Measurements from ENCODE around the gene UPF2.

The UPF2 gene, protein sequence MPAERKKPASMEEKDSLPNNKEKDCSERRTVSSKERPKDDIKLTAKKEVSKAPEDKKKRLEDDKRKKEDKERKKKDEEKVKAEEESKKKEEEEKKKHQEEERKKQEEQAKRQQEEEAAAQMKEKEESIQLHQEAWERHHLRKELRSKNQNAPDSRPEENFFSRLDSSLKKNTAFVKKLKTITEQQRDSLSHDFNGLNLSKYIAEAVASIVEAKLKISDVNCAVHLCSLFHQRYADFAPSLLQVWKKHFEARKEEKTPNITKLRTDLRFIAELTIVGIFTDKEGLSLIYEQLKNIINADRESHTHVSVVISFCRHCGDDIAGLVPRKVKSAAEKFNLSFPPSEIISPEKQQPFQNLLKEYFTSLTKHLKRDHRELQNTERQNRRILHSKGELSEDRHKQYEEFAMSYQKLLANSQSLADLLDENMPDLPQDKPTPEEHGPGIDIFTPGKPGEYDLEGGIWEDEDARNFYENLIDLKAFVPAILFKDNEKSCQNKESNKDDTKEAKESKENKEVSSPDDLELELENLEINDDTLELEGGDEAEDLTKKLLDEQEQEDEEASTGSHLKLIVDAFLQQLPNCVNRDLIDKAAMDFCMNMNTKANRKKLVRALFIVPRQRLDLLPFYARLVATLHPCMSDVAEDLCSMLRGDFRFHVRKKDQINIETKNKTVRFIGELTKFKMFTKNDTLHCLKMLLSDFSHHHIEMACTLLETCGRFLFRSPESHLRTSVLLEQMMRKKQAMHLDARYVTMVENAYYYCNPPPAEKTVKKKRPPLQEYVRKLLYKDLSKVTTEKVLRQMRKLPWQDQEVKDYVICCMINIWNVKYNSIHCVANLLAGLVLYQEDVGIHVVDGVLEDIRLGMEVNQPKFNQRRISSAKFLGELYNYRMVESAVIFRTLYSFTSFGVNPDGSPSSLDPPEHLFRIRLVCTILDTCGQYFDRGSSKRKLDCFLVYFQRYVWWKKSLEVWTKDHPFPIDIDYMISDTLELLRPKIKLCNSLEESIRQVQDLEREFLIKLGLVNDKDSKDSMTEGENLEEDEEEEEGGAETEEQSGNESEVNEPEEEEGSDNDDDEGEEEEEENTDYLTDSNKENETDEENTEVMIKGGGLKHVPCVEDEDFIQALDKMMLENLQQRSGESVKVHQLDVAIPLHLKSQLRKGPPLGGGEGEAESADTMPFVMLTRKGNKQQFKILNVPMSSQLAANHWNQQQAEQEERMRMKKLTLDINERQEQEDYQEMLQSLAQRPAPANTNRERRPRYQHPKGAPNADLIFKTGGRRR

DNA sequence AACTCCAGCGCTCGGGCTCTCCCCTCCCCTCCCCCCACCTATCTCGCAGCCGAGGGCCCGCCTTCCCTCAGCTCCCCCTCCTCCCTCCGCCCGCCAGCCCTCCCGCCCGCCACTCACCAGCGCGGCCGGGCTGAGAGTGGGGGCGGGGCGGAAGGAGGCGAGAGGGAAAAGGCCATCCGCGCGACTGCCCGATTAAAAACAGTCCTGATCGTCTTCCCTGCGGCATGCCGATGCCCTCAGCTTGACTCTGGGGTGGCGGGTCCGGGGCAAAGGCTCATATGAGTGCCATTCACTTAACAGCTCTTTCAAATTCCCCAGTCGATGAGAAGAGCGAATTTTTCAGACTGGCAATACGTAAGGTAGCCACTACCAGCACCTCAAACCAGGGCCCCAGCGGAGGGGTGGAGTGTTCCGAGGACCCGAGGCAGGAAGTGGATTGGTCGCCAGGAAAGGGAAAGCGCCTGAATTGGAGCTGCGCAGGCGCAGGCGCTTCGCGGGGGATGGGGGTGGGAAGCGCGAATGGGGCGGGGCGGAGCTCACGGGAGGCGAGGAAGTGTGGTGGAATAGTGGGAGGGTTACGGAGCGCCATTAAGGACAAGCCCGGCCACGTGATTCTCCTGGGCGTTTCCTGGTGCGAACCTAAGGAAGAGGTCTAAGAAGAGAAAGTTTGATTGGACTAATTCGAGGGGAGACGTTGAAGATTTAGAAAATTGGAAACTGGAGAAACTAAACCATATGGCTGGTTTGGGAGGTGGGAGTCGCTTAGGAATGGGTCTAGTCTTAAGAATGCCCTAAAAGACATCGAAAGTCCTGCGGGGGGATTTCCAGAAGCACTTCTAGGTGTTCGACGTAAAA, at the start of gene UPF2:
Gene UPF2, minus strand, starts transcription at position 13 of the 855 bp plus-strand sequence. CDS start 7,386 bp downstream, outside the sequence.
- Histone ChIP-seq H3K9me3 (ENCODE audit: low read depth, low read length) (no peaks in the 10 kb centered on the region), H3K27ac (peak within 1 kb of the TSS; percentile 98), H3K9ac (ENCODE audit: insufficient read length) (peak within 1 kb of the TSS; percentile 96), H3K36me3 (ENCODE audit: insufficient read depth, low read length) (no peaks in the 10 kb centered on the region), H3K4me3 (peak within 1 kb of the TSS; percentile 80)
- DNase-seq (ENCODE audit: low read depth, low spot score) = peak; percentile 84
- no peak for TF ChIP-seq EZH2 (IDR thresholded peaks at IDR 0.05)
- peak; percentile 39; the same call in 1 of the 2 replicates for TF ChIP-seq POLR2AphosphoS5 (IDR thresholded peaks at IDR 0.05; ENCODE audit: borderline replicate concordance, low read depth, low read length)
- TF ChIP-seq FOXP2 (optimal IDR thresholded peaks at IDR 0.05; ENCODE audit: control extremely low read depth, extremely low read length, insufficient read depth) = peak; percentile 20

DNA sequence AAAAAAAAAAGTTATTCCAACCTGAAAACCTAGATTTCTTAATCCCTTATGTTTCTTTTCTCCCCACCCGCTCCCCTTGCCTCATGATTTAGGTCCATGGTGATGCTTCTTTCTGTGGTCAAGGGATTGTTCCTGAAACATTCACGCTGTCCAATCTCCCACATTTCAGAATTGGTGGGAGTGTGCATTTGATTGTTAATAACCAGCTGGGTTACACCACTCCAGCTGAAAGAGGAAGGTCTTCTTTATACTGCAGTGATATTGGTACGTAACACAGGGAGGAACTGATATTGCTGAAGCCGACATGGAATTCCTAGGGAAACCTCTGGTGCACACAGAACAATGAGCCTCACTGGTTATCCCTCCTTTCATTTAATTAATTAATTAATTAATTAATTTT, 48.8 kb upstream of the UPF2 start:
- no peak overlapping the region for H3K4me3 ChIP-seq
- H3K36me3 ChIP-seq (ENCODE audit: insufficient read depth, low read length) = peaks cover 34% of the 10 kb centered on the region; the same call in 1 of the 2 replicates
- no peak for TF ChIP-seq POLR2AphosphoS5 (IDR thresholded peaks at IDR 0.05; ENCODE audit: borderline replicate concordance, low read depth, low read length)
- no peak for TF ChIP-seq EZH2 (IDR thresholded peaks at IDR 0.05)
- no peak for TF ChIP-seq FOXP2 (optimal IDR thresholded peaks at IDR 0.05; ENCODE audit: control extremely low read depth, extremely low read length, insufficient read depth)
- no peak overlapping the region for H3K9ac ChIP-seq (ENCODE audit: insufficient read length)
- no peaks in the 10 kb centered on the region for H3K9me3 ChIP-seq (ENCODE audit: low read depth, low read length)
- no peak for DNase-seq (ENCODE audit: low read depth, low spot score)
- no peak overlapping the region for H3K27ac ChIP-seq

DNA sequence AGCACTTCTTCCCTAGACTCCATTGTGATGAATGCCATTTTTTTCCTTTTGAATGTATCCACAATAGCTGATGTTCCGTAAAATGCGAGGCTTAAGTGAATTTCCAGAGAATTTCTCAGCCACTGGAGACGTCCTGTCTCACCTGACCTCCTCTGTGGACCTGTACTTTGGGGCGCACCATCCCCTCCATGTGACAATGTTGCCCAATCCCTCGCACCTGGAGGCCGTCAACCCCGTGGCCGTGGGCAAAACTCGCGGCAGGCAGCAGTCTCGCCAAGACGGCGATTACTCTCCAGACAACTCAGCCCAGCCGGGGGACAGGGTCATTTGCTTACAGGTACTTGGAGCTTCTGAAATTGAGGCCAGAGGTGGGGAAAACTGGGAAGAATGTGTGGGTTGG, 46.3 kb upstream of the UPF2 start:
- Histone ChIP-seq H3K9ac (ENCODE audit: insufficient read length) (no peak overlapping the region), H3K9me3 (ENCODE audit: low read depth, low read length) (no peaks in the 10 kb centered on the region), H3K36me3 (ENCODE audit: insufficient read depth, low read length) (peaks cover 43% of the 10 kb centered on the region), H3K27ac (peak overlapping the region; percentile 70), H3K4me3 (no peak overlapping the region)
- no peak for DNase-seq (ENCODE audit: low read depth, low spot score)
- TF ChIP-seq FOXP2 (optimal IDR thresholded peaks at IDR 0.05; ENCODE audit: control extremely low read depth, extremely low read length, insufficient read depth) (no peak), EZH2 (IDR thresholded peaks at IDR 0.05) (no peak), POLR2AphosphoS5 (IDR thresholded peaks at IDR 0.05; ENCODE audit: borderline replicate concordance, low read depth, low read length) (no peak)

DNA sequence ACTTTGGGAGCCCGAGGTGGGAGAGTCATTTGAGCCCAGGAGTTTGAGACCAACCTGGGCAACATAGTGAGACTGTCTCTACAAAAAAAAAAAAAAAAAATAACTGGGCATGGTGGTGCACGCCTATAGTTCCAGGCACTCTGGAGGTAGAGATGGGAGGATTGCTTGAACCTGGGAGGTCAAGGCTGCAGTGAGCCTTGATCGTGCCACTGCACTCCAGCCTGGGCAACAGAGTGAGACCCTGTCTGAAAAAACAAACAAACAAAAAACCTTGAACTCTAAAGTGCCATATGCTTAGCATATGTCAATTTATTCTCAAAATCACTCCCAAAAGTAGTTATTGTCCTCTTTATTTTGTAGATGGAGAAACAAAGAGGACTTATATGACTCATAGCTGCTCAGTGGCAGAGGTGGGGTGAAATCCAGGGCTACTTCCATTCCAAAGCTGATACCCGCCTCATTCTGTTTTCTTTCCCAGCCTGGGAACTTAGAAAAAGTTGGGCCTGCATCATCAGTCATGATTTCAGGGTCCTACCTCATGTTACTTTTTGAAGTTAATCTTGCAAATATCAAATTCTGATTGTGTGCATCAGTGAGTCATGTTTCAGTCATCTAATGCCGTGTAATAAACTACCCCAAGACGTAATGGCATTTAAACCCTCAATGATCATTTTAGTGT, 39.4 kb upstream of the UPF2 start:
- no peaks in the 10 kb centered on the region for H3K9me3 ChIP-seq (ENCODE audit: low read depth, low read length)

DNA sequence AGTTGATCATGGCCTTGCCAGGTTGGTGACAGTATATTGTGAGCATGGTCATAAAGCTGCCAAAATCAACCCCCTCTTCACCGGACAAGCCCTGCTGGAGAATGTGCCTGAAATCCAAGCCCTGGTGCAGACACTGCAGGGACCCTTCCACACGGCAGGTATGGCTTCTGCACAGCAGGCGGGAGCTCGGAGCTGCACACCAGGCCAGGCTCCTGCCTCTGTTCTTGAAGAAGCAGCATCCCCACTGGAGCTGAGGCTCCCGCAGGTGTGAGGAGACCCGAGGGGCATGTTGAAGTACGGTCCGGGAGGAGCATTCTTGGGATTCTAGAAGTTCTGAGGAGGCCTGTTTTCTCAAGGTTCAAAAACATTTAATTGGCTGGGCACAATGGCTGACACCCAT, 38.9 kb upstream of the UPF2 start:
- Histone ChIP-seq H3K36me3 (ENCODE audit: insufficient read depth, low read length) (peaks cover 10% of the 10 kb centered on the region), H3K27ac (no peak overlapping the region), H3K4me3 (no peak overlapping the region), H3K9me3 (ENCODE audit: low read depth, low read length) (no peaks in the 10 kb centered on the region), H3K9ac (ENCODE audit: insufficient read length) (no peak overlapping the region)
- DNase-seq (ENCODE audit: low read depth, low spot score) = no peak
- no peak for TF ChIP-seq POLR2AphosphoS5 (IDR thresholded peaks at IDR 0.05; ENCODE audit: borderline replicate concordance, low read depth, low read length)
- no peak for TF ChIP-seq EZH2 (IDR thresholded peaks at IDR 0.05)
- no peak for TF ChIP-seq FOXP2 (optimal IDR thresholded peaks at IDR 0.05; ENCODE audit: control extremely low read depth, extremely low read length, insufficient read depth)

More for the DNA sequence above, 39.4 kb upstream of the UPF2 start:
- Histone ChIP-seq H3K9ac (ENCODE audit: insufficient read length) (no peak overlapping the region), H3K4me3 (no peak overlapping the region), H3K27ac (no peak overlapping the region), H3K36me3 (ENCODE audit: insufficient read depth, low read length) (peaks cover 10% of the 10 kb centered on the region)
- TF ChIP-seq FOXP2 (optimal IDR thresholded peaks at IDR 0.05; ENCODE audit: control extremely low read depth, extremely low read length, insufficient read depth) (no peak), EZH2 (IDR thresholded peaks at IDR 0.05) (no peak), POLR2AphosphoS5 (IDR thresholded peaks at IDR 0.05; ENCODE audit: borderline replicate concordance, low read depth, low read length) (no peak)
- DNase-seq (ENCODE audit: low read depth, low spot score) = no peak

DNA sequence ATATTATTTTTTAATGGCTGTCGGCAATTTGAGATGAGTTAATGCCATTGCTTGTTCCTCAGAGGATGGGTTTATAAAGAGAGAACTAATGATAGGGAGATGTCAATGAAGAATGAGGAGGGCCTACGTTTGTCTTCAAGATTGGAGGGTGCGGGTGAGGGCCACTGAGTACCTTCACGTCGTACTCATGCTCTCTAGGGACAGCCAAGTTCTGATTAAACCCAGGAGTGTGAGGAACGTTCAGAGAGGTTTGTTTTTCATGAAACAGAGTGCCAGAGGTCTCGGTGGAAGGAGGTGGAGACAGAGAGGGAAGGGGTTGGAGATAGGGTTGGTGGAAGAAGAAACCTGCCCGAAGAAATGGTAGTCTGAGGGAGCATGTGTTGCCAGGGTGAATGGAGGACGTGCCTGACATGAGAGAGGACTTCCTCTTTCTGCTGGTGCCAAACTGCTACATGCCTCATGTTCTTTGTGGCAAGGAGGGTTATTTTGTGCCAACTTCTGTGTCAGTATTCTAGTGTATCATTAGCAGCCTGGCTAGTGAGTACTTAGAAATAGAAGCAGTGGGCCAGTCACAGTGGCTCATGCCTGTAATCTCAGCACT, 35.1 kb upstream of the UPF2 start:
- H3K9me3 ChIP-seq (ENCODE audit: low read depth, low read length) = no peaks in the 10 kb centered on the region
- no peak overlapping the region for H3K9ac ChIP-seq (ENCODE audit: insufficient read length)
- no peaks in the 10 kb centered on the region; the same call in 1 of the 2 replicates for H3K36me3 ChIP-seq (ENCODE audit: insufficient read depth, low read length)
- TF ChIP-seq EZH2 (IDR thresholded peaks at IDR 0.05) (no peak), FOXP2 (optimal IDR thresholded peaks at IDR 0.05; ENCODE audit: control extremely low read depth, extremely low read length, insufficient read depth) (no peak), POLR2AphosphoS5 (IDR thresholded peaks at IDR 0.05; ENCODE audit: borderline replicate concordance, low read depth, low read length) (no peak)
- no peak overlapping the region for H3K4me3 ChIP-seq
- H3K27ac ChIP-seq = no peak overlapping the region
- no peak for DNase-seq (ENCODE audit: low read depth, low spot score)

All from SK-N-MC (cell line).